Suprapubic skin (tissue), 4 donors: ENCODE measurements around the gene GATAD2B.

Source experiments
- EP300 ChIP-seq: sonication (generic); formaldehyde crosslinking; IDR thresholded peaks from one replicate; pipeline ENCODE4 v1.6.1; 2017; ENCODE audit warnings: antibody characterized with exemption
- POLR2AphosphoS5 ChIP-seq, 3 donors: sonication (generic); formaldehyde crosslinking; IDR thresholded peaks; one replicate each; pipeline ENCODE4 v1.6.1; 2017; ENCODE audit warnings: antibody characterized with exemption in 3 of 3
- TF ChIP-seq, protein P1 (sequence below), 2 donors: fragments of 200-600 bp in 1 of 2; fragments of 450-650 bp in 1 of 2; sonication (generic) in 1 of 2; IDR thresholded peaks; one replicate each; pipeline ENCODE4 v1.5.1; 2016 to 2019; ENCODE audit warnings: antibody characterized with exemption in 2 of 2, mild to moderate bottlenecking in 1 of 2, moderate library complexity in 1 of 2

DNA sequence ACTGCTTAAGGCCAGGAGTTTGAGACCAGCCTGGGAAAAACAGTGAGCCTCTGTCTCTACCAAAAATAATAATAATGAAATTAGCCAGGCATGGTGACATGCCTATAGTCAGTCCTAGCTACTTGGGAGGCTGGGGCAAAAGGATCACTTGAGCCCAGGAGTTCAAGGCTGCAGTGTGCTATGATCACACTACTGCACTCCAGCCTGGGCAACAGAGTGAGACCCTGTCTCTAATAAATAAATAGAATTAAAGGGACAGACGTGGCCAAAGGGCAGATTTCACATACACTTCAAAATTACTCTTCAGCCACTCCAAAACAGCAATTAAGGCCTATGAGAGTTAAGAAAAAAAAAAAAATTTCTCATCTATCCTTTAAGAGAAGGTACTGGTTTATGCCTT, 45.7 kb downstream of the GATAD2B start:
- TF ChIP-seq POLR2AphosphoS5 (IDR thresholded peaks at IDR 0.05): no peak
- TF ChIP-seq EP300: no peak
- TF ChIP-seq, protein P1, sequence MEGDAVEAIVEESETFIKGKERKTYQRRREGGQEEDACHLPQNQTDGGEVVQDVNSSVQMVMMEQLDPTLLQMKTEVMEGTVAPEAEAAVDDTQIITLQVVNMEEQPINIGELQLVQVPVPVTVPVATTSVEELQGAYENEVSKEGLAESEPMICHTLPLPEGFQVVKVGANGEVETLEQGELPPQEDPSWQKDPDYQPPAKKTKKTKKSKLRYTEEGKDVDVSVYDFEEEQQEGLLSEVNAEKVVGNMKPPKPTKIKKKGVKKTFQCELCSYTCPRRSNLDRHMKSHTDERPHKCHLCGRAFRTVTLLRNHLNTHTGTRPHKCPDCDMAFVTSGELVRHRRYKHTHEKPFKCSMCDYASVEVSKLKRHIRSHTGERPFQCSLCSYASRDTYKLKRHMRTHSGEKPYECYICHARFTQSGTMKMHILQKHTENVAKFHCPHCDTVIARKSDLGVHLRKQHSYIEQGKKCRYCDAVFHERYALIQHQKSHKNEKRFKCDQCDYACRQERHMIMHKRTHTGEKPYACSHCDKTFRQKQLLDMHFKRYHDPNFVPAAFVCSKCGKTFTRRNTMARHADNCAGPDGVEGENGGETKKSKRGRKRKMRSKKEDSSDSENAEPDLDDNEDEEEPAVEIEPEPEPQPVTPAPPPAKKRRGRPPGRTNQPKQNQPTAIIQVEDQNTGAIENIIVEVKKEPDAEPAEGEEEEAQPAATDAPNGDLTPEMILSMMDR (IDR thresholded peaks at IDR 0.05): no peak
